ENCODE measurements around the gene CD86.
"Not testable (repeated sequence)": the region's sequence is repeated elsewhere in the genome, so short reads cannot be mapped to it uniquely, and the experiment has no call there.

Gene CD86

DNA sequence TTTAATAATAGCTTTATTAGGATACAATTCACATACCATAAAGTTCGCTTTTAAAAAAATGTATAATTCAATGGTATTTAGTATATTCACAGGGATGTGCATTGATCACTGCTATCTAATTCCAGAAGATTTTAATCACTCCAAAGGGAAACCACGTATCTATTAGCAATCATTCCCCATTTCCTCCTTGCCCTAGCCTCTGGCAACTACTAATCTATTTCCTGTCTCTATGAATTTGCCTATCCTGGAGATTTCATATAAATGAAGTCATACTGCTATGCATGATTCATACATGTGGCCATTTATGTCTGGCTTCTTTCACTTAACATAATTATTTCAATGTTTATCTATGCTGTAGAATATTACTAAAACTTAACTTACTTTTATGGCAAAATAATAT is 96.3 kb downstream of the CD86 start:
- DNase-seq (ENCODE audit: low spot score), result no peak

DNA sequence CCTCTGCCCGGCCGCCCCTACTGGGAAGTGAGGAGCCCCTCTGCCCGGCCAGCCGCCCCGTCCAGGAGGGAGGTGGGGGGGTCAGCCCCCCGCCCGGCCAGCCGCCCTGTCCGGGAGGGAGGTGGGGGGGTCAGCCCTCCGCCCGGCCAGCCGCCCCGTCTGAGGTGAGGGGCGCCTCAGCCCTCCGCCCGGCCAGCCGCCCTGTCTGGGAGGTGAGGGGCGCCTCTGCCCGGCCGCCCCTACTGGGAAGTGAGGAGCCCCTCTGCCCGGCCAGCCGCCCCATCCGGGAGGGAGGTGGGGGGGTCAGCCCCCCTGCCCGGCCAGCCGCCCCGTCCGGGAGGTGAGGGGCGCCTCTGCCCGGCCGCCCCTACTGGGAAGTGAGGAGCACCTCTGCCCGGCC is 109.8 kb downstream of the CD86 start:
- DNase-seq (ENCODE audit: low spot score), result not testable (repeated sequence)

DNA sequence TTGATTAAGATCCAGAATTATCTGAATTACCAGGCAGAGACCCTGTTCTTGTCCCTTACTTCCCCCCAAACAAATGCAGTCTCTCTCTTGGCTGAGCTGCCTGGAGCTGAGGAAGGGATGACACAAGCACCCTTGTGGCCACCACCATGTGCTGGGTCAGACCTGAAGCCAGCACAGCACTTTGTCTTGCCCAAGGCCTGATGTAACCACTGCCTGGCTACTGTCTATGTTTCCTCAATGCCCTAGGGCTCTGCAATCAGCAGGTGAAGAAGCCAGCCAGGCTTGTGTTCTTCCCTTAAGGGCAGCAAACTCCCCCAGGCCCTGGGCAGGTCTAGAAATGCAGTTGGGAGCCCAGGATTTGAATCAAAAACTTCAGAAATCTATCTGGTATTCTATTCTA is 112.5 kb downstream of the CD86 start:
- no peak for DNase-seq (ENCODE audit: low spot score)

DNA sequence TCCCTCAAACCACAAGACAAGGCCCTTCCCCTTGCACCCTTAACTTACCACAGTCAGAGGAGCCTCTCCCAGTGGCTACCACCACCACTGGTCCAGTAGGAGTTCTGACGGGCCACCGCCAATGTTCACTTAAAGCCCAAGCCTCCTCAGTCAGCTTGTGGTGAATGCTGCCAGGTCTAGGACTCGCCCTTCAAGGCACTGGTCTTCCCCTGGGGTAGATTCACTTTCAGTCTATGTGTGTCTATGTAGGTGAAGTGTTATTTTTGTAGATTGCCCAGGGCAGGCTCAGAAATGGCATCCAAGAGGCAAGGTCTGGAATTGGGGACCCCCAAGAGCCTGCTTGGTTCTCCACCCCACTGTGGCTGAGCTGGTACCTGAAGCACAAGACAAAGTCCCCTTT is 112.9 kb downstream of the CD86 start:
- DNase-seq (ENCODE audit: low spot score), result no peak

DNA sequence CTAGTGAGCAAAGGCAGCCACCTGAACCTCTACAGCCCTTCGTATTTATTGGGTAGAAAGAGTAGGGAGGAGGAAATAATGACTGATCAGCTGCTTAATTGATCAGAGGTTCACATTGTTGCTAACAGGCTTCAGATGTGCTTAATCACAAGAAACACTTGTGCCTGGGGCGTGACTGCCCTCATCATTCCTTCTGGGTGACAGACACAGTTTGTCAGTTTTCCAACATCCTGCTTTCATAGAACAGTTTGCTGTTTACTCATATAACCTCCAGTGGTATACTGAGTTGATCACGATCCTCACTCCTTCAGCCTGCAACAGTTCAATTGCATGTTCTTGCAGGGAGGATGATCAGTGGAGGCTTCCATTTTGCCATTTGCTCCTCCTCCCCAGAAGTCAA is 114.7 kb downstream of the CD86 start:
- DNase-seq (ENCODE audit: low spot score), result no peak

Data from GM03348 (cell line).